ENCODE data around the gene TEX38. TPM values are rescaled to one million over a fixed set of nuclear protein-coding genes. Genes with fewer than 3 reads are reported as not detected.

TEX38 gene
- total and polyA plus RNA-seq, 10 of the 15 experiments (the other 5 are each of a cell fraction or from before 2014, with no cell fraction given) = 0.07 to 0.32 (median 0.15) TPM; not detected in 7

DNA sequence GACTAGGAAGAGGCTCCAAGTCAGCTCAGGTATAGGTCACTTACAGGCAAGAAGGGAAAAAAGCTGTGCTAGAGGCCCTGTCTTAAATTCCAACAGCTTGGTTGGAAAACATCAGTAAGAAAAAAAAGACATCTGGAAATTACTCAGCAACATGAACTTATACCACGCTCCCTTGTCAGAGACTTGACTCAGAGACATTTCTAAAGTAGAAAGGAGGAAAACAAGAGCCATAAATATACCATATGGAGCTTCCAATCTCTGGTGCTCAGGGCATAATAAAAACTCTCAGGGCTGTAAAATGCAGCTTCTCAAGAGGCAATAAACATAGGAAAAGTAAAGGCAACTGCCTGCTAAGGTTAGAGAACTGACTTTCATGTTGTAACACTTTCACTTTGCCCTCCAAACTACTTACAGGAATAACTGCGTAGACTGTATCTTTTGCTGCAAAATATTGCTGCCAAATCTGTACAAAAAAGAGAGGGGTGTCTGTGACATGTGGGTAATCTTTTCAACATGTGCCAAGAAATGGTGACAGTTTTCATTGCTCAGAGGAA lies 18.2 kb upstream of the TEX38 start (continued):
- TF ChIP-seq, protein P1, sequence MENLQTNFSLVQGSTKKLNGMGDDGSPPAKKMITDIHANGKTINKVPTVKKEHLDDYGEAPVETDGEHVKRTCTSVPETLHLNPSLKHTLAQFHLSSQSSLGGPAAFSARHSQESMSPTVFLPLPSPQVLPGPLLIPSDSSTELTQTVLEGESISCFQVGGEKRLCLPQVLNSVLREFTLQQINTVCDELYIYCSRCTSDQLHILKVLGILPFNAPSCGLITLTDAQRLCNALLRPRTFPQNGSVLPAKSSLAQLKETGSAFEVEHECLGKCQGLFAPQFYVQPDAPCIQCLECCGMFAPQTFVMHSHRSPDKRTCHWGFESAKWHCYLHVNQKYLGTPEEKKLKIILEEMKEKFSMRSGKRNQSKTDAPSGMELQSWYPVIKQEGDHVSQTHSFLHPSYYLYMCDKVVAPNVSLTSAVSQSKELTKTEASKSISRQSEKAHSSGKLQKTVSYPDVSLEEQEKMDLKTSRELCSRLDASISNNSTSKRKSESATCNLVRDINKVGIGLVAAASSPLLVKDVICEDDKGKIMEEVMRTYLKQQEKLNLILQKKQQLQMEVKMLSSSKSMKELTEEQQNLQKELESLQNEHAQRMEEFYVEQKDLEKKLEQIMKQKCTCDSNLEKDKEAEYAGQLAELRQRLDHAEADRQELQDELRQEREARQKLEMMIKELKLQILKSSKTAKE (IDR thresholded peaks at IDR 0.05; ENCODE audit: low read depth, poor library complexity, severe bottlenecking) = no peak
- TF ChIP-seq JUNB (IDR thresholded peaks at IDR 0.05) (no peak), TARDBP (IDR thresholded peaks at IDR 0.05; ENCODE audit: borderline replicate concordance) (no peak), EED (IDR thresholded peaks at IDR 0.05; ENCODE audit: low read depth) (no peak), ASH2L (IDR thresholded peaks at IDR 0.05; ENCODE audit: borderline replicate concordance, low read depth) (no peak), NFIC (IDR thresholded peaks at IDR 0.05; ENCODE audit: low read depth, low read length) (no peak), STAT3 (IDR thresholded peaks at IDR 0.05; ENCODE audit: low read depth, low read length) (no peak), GATAD2B (conservative IDR thresholded peaks at IDR 0.05; ENCODE audit: low read depth) (no peak), CHD4 (IDR thresholded peaks at IDR 0.05) (no peak)
- TF ChIP-seq, protein P2, sequence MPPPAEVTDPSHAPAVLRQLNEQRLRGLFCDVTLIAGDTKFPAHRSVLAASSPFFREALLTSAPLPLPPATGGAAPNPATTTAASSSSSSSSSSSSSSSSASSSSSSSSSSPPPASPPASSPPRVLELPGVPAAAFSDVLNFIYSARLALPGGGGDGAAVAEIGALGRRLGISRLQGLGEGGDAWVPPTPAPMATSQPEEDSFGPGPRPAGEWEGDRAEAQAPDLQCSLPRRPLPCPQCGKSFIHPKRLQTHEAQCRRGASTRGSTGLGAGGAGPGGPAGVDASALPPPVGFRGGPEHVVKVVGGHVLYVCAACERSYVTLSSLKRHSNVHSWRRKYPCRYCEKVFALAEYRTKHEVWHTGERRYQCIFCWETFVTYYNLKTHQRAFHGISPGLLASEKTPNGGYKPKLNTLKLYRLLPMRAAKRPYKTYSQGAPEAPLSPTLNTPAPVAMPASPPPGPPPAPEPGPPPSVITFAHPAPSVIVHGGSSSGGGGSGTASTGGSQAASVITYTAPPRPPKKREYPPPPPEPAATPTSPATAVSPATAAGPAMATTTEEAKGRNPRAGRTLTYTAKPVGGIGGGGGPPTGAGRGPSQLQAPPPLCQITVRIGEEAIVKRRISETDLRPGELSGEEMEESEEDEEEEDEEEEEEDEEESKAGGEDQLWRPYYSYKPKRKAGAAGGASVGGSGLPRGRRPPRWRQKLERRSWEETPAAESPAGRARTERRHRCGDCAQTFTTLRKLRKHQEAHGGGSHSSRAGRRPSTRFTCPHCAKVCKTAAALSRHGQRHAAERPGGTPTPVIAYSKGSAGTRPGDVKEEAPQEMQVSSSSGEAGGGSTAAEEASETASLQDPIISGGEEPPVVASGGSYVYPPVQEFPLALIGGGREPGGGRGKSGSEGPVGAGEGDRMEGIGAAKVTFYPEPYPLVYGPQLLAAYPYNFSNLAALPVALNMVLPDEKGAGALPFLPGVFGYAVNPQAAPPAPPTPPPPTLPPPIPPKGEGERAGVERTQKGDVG (CRISPR knock-in tag; IDR thresholded peaks at IDR 0.05) = no peak
- TF ChIP-seq, protein P3, sequence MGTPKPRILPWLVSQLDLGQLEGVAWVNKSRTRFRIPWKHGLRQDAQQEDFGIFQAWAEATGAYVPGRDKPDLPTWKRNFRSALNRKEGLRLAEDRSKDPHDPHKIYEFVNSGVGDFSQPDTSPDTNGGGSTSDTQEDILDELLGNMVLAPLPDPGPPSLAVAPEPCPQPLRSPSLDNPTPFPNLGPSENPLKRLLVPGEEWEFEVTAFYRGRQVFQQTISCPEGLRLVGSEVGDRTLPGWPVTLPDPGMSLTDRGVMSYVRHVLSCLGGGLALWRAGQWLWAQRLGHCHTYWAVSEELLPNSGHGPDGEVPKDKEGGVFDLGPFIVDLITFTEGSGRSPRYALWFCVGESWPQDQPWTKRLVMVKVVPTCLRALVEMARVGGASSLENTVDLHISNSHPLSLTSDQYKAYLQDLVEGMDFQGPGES (IDR thresholded peaks at IDR 0.05) = no peak
- TF ChIP-seq, protein P4, sequence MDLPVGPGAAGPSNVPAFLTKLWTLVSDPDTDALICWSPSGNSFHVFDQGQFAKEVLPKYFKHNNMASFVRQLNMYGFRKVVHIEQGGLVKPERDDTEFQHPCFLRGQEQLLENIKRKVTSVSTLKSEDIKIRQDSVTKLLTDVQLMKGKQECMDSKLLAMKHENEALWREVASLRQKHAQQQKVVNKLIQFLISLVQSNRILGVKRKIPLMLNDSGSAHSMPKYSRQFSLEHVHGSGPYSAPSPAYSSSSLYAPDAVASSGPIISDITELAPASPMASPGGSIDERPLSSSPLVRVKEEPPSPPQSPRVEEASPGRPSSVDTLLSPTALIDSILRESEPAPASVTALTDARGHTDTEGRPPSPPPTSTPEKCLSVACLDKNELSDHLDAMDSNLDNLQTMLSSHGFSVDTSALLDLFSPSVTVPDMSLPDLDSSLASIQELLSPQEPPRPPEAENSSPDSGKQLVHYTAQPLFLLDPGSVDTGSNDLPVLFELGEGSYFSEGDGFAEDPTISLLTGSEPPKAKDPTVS (IDR thresholded peaks at IDR 0.05; ENCODE audit: low read depth, low read length) = no peak

Data from GM12878 (cell line).